Measurements from ENCODE around the gene OXCT2.
"Not testable (repeated sequence)": the region's sequence is repeated elsewhere in the genome, so short reads cannot be mapped to it uniquely, and the experiment has no call there.

DNA sequence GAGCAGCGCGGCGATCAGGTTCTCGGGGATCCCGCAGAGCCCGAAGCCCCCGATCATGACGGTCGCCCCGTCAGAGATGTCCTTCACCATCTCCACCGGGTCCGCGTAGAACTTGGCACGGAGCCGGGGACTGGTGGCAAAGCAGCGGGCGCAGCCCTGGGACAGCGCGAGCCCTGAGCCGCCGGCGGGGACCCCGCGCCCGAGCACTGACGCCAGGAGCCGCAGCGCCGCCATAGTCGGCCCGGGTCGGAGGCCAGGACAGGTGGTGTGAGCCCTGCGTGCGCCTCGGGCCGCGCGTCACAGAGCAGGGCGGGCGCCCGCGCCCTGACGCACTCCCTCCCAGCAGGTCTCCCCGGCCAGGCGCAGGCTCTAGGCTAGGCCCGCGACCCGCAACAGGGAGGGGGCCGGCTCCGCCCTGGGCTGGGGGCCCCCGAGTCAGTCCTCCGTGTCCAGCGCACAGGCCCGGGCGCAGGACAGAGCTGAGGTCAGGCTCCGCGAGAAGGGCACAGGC lies at the start of gene OXCT2:
- TF ChIP-seq, protein P1, sequence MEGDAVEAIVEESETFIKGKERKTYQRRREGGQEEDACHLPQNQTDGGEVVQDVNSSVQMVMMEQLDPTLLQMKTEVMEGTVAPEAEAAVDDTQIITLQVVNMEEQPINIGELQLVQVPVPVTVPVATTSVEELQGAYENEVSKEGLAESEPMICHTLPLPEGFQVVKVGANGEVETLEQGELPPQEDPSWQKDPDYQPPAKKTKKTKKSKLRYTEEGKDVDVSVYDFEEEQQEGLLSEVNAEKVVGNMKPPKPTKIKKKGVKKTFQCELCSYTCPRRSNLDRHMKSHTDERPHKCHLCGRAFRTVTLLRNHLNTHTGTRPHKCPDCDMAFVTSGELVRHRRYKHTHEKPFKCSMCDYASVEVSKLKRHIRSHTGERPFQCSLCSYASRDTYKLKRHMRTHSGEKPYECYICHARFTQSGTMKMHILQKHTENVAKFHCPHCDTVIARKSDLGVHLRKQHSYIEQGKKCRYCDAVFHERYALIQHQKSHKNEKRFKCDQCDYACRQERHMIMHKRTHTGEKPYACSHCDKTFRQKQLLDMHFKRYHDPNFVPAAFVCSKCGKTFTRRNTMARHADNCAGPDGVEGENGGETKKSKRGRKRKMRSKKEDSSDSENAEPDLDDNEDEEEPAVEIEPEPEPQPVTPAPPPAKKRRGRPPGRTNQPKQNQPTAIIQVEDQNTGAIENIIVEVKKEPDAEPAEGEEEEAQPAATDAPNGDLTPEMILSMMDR (IDR thresholded peaks at IDR 0.05), result not testable (repeated sequence)
- TF ChIP-seq EZH2 (IDR thresholded peaks at IDR 0.05), result peak; percentile 69

All from neural progenitor cell (in vitro differentiated cells).